ENCODE results near the gene EPB41.
"Not testable (repeated sequence)": the region's sequence is repeated elsewhere in the genome, so short reads cannot be mapped to it uniquely, and the experiment has no call there.

EPB41 gene

GRCh38 chr1:29112705-29113412, 198.5 kb downstream of the EPB41 start:
- no peak for DNase-seq (ENCODE audit: low read depth)

- no peak for DNase-seq (ENCODE audit: low read depth)
These were observed 199.2 kb downstream of the EPB41 start for GRCh38 chr1:29113413-29114117.

GRCh38 chr1:29114654-29115053, 200.3 kb downstream of the EPB41 start:
- no peak for DNase-seq (ENCODE audit: low read depth)

- DNase-seq (ENCODE audit: low read depth) = no peak
These were observed 203.0 kb downstream of the EPB41 start for GRCh38 chr1:29117381-29117780.

DNA sequence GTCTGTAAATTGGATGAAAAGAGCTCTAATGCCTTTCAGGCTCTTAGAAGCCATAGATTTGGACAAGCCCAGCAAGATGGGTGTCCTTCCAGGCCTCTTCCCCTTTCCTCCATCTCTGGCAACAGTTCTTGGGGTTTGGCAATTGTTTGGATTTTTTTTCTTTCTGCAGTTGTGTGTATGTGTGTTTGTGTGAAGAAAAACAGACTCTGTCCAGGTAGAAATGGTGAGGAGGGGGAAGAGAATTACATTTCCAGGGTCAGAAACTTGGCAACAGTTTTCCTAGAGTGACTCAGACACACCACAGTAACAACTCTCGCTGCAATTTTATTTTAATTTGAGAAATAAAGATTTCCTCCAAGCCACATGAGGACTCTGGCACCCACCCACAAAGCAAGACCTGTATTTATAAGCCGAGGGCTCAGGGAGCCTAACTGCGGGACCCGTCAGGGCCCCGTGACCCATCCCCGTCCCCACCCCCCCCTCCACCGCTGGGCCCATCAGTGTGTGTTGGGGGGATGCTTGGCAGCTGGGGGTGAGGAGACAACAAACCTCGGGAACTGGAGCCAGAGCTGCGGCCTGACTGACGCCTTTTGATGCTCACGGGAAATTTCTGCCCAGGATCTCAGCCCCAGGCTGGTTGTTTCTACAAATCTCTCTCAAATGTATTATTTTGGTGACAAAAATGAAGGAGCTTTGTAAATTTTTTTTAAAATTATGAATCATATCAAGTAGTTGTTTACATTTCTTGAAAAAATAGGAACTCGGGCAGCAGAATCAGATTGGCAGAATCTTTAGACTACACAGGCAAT, 205.0 kb downstream of the EPB41 start:
- no peak for DNase-seq (ENCODE audit: low read depth)

DNA sequence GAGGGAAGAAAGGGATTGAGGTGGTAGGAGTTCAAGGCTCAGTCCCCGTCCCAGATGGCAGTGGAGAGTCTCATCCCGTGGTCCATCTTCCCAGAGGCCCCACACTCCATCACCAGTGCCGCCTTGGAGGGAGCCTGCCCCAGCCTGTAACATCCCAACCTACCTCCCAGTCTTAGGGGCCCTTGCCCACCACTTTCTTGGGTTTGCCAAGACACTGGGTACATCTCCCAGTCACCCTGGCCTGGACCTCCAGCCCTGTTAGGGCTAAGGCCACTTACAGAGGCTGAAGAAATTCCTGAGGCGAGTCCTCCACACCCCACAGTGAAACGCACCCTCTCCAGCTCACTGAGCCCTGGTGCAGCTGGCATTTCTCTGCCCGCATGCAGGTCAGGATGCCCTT, 206.0 kb downstream of the EPB41 start:
- DNase-seq (ENCODE audit: low read depth) = no peak

GRCh38 chr1:29120947-29121485, 206.6 kb downstream of the EPB41 start:
- no peak for DNase-seq (ENCODE audit: low read depth)

DNA sequence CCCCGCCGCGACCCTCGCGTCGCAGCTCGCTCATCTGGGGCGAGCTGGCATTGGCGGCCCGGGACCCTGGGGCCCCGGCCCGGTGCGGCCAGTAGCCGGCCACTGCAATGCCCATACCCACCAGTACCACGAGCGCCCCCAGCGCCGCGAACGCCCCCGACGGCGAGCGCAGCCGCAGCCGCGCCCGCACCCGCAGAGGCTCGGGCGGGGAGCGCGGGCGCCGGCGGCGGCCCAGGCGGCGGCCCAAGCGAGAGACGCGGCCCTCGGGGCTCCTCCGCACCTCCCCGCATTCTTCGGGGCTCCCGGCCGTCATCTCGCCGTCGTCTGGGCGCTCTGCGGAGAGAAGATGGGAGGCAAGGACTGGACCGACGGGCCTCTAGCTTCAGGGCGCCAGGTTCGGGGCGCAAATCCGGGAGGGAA, 207.2 kb downstream of the EPB41 start:
- no peak for DNase-seq (ENCODE audit: low read depth)

DNA sequence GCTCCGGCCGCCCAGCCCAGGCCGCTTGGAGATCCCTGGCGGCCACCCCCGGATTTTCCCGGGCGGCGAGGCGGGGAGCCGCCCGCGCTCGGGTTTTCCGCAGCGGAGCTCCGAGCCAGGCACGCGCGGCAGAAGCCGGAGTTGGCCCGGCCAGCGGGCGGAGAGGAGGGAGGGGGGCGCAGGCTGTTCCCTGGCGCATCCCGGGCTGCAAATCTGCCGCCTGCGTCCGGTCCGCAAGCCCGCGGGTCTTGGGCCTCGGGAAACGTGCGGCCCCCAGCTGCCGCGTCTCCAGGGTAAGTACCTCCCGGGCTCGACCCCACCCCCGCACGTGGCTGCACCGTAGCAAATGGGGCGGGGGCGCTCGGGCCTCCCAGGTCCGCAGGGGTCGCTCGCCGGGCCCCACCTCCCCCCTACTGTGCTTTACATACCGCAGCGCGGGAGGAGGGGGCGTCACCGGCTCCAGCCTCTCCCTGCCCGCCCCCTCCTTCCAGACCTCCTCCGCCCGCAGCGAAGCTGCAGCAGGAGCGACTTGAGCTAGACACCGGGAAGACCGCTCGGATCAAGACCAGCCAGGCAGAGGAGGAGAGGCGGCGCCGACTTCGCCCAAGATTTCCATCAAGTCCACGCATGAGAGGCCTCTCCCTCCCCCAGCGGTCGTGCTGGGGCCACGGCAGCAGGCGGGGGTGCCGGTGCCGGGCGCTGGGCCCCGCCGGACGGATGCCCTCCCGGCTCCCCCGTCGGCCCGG, 207.7 kb downstream of the EPB41 start:
- no peak for DNase-seq (ENCODE audit: low read depth)

- peak; percentile 79 for DNase-seq (ENCODE audit: low read depth)
These were observed 208.3 kb downstream of the EPB41 start for GRCh38 chr1:29122682-29123052.

DNA sequence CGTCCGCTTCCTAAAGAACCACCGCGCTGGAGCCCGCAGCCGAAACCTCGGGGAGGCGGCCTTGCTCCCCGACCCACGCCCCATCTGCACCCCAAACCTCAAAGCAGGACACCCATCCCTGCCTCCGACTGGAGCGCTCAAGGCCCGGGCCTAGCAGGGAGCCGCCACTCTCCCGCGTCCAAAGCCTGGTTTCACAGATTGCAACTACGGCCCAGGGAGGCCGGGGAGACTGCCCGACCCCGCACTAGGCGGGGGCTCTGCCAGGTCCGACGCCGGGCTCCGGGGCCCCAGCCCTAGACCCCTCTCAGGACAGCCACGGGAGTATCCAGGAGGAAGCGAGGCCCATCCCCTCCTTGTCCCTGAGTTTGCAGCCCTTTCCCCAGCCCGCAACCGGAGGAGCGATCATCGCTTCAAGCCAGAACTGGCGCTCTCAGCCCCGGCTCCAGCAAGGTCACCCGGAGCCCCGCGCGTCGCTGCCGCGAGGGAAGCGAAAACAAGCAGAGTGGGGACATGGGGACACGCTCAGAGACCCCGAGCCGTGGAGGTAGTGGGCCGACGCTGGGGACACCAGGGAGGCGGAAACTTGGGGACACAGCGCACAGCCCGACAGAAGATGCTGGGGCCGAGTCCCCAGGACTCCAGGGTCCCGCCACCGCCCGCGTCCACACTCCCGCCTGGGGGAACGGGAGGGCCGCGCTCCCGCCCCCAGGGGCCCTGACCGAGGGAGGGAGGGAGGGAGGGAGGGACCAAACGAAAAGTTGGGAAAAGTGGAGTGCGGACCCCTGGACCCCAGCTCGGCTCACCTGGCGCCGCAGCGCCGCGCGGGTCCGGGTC, 208.9 kb downstream of the EPB41 start:
- DNase-seq (ENCODE audit: low read depth) = no peak

GRCh38 chr1:29123887-29124365, 209.6 kb downstream of the EPB41 start, which contains the start of gene TMEM200B:
TSS of gene TMEM200B (minus strand) at chr1:29123903. CDS start at chr1:29121828, 2,075 bp downstream.
- no peak for DNase-seq (ENCODE audit: low read depth)

GRCh38 chr1:29124366-29125236, 210.2 kb downstream of the EPB41 start:
- DNase-seq (ENCODE audit: low read depth) = peak; percentile 58

DNA sequence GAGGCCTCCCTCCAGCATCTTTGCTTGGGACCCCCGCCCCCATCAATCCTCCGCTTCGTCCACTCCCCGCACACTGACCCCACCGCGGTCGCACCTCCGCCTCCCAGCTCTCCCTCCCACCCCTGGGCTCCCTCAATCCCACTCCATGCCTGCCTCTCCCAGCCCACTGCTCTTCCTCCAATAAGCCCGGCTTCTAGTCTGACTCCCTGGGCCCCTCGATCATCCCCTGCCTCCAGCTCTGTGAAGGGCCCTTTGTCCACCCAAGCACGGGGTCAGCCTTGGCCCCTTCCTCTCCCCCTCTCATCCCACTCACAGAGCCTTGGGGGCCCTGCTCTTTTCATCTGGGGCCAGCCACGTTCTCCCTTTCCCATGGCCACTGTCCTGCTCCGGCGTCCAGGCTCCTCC, 210.9 kb downstream of the EPB41 start:
- DNase-seq (ENCODE audit: low read depth) = no peak

DNA sequence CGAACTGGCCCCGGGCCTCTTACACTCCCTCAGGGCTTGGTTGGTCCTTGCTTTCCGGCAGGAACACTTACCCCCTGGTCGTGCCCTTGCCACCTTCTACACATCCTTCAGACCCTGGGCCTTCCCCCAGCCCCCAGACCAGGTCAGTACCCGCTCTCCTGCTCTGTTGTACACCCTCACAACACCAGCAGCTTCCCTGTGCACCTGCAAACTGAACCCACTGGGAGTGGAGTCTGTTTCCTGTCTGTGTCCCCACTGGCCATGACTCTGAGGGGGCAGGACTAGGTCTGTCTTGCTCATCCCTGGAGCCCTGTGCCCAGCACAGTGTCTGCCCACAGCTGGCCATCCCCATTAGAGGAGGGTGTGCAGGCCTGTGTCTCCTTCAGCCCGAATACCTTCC, 211.4 kb downstream of the EPB41 start:
- no peak for DNase-seq (ENCODE audit: low read depth)

GRCh38 chr1:29126198-29126597, 211.8 kb downstream of the EPB41 start:
- no peak for DNase-seq (ENCODE audit: low read depth)

DNA sequence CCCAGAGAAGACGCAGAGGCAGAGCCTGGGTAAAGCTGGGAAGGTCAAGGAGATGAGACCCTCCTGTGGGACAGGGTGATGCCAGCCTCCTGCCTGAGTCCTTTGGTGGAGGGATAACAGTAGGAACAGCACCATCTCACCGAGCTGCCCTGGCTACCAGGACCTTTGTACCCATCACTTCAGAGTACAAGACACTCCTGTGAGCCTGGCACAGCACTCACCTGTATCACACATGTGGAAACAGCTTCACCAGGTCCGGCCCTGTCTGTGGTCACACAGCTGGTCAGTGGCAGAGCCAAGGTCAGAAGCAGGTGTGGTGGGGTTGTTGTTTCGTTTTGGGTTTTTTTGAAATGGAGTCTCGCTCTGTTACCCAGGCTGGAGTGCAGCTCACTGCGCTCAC, 214.4 kb downstream of the EPB41 start:
- DNase-seq (ENCODE audit: low read depth) = no peak

- no peak for DNase-seq (ENCODE audit: low read depth)
These were observed 215.5 kb downstream of the EPB41 start for GRCh38 chr1:29129916-29130315.

GRCh38 chr1:29131056-29131455, 216.7 kb downstream of the EPB41 start:
- DNase-seq (ENCODE audit: low read depth) = not testable (repeated sequence)
